ENCODE measurements around the gene HPGDS.

HPGDS gene

GRCh38 chr4:94375364-94375763 lies 32.7 kb upstream of the HPGDS start:
- DNase-seq (ENCODE audit: low read depth in 2 of 2), result no peak
- TF ChIP-seq CTCF (IDR thresholded peaks at IDR 0.05; ENCODE audit: low read depth, low read length), result no peak
- no peak overlapping the region for H3K4me3 ChIP-seq (replicated peaks in 1 of 2; ENCODE audit: low read depth in 2 of 2, low read length in 2 of 2)

GRCh38 chr4:94373752-94374151 lies 31.1 kb upstream of the HPGDS start:
- no peak overlapping the region for H3K4me3 ChIP-seq (replicated peaks in 1 of 2; ENCODE audit: low read depth in 2 of 2, low read length in 2 of 2)
- TF ChIP-seq CTCF (IDR thresholded peaks at IDR 0.05; ENCODE audit: low read depth, low read length), result no peak
- no peak for DNase-seq (ENCODE audit: low read depth in 2 of 2)

GRCh38 chr4:94372991-94373390 lies 30.4 kb upstream of the HPGDS start:
- H3K4me3 ChIP-seq (replicated peaks in 1 of 2; ENCODE audit: low read depth in 2 of 2, low read length in 2 of 2), result no peak overlapping the region
- TF ChIP-seq CTCF (IDR thresholded peaks at IDR 0.05; ENCODE audit: low read depth, low read length), result no peak
- DNase-seq (ENCODE audit: low read depth in 2 of 2), result no peak

DNA sequence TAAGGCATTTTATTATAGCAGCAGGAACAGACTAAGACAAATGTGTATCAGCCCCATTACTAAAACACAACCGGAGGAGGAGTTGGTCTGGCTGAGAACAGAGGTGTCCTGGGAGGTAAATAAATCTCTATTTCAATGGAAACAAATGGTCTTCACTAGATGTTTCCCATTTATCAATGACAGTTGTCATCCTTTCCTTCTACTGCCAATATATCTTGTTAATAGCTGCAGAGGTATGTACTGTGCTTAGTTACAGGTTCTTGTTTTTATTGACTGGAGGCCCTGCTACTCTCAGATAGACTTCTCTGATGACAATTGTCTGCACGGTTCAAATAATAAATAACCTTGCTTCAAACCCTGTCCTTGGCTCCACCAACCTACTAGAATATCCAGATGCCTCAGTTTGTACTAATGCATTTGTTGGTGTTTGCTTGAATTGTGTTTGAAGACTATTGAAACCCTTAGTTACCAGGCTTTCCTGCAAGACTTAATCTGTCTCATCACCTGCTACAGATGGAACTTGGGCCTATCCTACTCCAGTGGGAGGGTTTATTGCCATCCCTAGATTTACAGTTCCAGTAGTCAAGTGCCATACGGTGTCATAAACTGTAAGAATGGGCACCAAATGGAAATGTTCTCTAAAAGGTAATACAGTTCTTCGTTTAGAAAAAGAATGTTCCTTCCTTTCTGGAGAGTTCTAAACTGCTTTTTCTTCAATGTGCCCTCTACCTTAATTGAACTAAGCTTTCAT lies 29.8 kb upstream of the HPGDS start:
- no peak for TF ChIP-seq CTCF (IDR thresholded peaks at IDR 0.05; ENCODE audit: low read depth, low read length)
- no peak overlapping the region for H3K4me3 ChIP-seq (replicated peaks in 1 of 2; ENCODE audit: low read depth in 2 of 2, low read length in 2 of 2)
- no peak for DNase-seq (ENCODE audit: low read depth in 2 of 2)

DNA sequence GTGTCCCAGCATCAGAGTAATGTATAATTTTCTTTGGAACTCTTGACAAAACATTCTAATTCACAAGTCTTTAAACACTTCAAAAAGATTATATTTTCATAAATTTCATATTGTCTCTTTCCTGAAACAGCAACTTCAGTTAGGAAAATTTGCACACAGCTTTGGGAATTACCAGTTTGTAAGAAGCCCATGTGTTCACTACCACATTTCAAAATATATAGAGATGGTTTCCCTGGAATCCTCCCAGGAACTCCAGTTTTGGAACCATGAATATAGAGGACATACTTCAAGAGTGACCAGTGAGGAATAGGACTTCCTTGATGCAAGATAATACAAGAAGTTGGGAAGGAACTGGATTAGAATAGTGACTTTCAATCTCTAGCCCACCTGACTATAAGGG lies 28.7 kb upstream of the HPGDS start:
- H3K4me3 ChIP-seq (replicated peaks in 1 of 2; ENCODE audit: low read depth in 2 of 2, low read length in 2 of 2), result no peak overlapping the region
- DNase-seq (ENCODE audit: low read depth in 2 of 2), result no peak
- no peak for TF ChIP-seq CTCF (IDR thresholded peaks at IDR 0.05; ENCODE audit: low read depth, low read length)

DNA sequence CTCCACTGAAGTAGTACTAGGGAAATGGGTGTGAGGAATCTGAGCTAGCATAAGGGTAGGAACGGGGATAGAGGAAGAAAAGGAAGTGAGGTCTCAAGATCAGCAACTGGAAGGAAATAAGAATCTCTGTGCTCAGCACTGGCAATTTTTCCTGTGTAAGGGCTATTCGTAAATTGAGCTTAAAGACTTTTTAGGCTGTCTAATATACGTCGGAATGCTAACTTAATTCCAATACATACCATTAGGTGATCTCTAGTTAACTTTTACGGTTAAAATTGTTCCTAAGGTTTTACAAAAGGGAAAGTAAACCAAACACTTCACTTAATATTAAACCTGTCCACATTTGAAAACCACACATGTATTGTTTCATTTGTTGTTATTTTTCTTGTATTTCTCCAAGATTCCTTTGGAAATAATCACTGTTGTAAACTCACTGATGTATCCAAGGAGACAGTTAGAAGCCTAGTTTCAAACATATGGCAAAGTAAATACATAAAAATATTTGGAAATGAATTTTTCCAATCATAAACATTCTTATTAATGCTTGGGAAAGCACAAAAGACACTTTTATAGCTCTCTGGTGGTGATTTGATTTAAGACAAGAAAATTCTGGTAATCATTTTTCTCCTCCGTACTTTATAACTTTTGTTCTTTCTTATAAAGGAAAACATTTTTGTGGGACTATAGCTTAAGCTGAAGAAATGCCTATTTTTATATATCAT lies 28.1 kb upstream of the HPGDS start:
- no peak for DNase-seq (ENCODE audit: low read depth in 2 of 2)
- TF ChIP-seq CTCF (IDR thresholded peaks at IDR 0.05; ENCODE audit: low read depth, low read length), result no peak
- H3K4me3 ChIP-seq (replicated peaks in 1 of 2; ENCODE audit: low read depth in 2 of 2, low read length in 2 of 2), result no peak overlapping the region

All from cardiac fibroblast (primary cell).